H1 (cell line): ENCODE data around the gene NOX5. TPM values are rescaled to one million over a fixed set of nuclear protein-coding genes. Genes with fewer than 3 reads are reported as not detected.

ENCODE experiments used
- ATF3 ChIP-seq: IDR thresholded peaks from 2 replicates; pipeline ENCODE4 v1.6.1; 2011; ENCODE audit warnings: low read depth, mild to moderate bottlenecking, low read length; ENCODE audit not compliant: insufficient read depth
- BCL11A ChIP-seq, 2 experiments: IDR thresholded peaks; one replicate each; pipeline ENCODE4 v1.6.1; 2011; ENCODE audit warnings: low read depth in 2 of 2, low read length in 2 of 2, mild to moderate bottlenecking in 2 of 2
- polyA plus RNA-seq, 7 experiments: library from polyadenylated mRNA; depleted of rRNA in 3 of 7; stranded (reverse) in 5 of 7; unstranded in 2 of 7; fragments of >200 nt in 5 of 7; fragments of 200-250 nt in 2 of 7; gene quantifications; 1 replicate in 5 of 7; 2 replicates in 1 of 7; 4 replicates in 1 of 7; pipeline versions ENCODE4 v1.2.1 to v1.2.3, GENCODE V29; 2011 to 2013; ENCODE audit warnings: missing spikeins in 2 of 7, mixed read lengths in 2 of 7
- total RNA-seq: library from RNA; stranded (reverse); fragmentation: NEBNext Ultra II Directional; extraction: Animal tissue kit (Norgen Biotek cat#: 25700); gene quantifications from 2 replicates; pipeline ENCODE4 v1.2.1, GENCODE V29; 2021
- TF ChIP-seq, protein P1 (sequence below), 3 experiments: IDR thresholded peaks; 1 replicate in 2 of 3; 2 replicates in 1 of 3; pipeline versions ENCODE4 v1.5.1 to v1.6.1; 2011; ENCODE audit warnings: low read length in 3 of 3, mild to moderate bottlenecking in 3 of 3, inconsistent platforms in 2 of 3, low read depth in 1 of 3, moderate library complexity in 1 of 3; ENCODE audit not compliant: insufficient read depth in 1 of 3; ENCODE audit errors: control extremely low read depth in 1 of 3

NOX5 gene
- total and polyA plus RNA-seq, 2 of the 8 experiments (the other 6 are each of a cell fraction or from before 2014, with no cell fraction given), result under 0.01 TPM; not detected in 1

DNA sequence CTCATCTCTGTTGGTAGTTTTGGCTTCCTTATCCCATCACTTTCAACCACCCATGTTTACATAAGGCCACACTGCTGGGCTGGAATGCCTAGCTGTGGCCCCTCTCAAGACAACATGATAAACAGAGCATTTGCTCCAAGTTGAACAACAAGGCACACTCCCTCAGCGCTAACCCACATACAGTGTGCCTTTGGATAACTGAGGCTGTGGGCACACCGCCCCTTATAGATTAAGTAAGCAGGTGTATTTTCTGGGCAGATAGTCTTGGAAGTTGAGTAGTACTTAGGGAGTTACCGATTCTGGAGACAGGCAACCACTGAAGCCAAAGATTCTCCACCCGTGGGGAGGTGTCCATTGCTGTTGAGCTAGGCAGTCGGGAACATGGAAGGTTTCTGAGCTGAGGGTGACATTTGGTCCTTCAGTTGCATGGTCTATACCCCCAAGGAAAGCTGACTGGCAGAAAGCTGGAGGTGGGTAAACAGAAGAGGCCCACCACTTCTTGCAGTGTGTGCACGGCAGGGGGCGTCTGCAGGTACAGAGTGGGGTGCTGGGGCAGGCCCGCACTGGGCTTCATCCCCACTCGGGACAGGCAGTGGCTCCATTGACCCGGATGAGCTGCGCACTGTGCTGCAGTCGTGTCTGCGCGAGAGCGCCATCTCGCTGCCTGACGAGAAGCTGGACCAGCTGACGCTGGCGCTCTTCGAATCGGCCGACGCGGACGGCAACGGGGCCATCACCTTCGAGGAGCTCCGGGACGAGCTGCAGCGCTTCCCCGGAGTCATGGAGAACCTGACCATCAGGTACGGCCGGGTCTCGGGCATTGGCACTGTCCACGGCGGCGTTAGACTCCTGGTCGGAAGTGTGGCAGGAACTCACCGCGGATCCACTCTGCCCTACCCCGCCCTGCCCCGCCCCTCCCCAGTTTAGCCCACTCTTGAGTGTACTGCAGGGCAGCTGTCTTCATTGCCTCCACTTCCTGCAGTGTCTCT lies 16.8 kb downstream of the NOX5 start (continued):
- TF ChIP-seq, protein P1, sequence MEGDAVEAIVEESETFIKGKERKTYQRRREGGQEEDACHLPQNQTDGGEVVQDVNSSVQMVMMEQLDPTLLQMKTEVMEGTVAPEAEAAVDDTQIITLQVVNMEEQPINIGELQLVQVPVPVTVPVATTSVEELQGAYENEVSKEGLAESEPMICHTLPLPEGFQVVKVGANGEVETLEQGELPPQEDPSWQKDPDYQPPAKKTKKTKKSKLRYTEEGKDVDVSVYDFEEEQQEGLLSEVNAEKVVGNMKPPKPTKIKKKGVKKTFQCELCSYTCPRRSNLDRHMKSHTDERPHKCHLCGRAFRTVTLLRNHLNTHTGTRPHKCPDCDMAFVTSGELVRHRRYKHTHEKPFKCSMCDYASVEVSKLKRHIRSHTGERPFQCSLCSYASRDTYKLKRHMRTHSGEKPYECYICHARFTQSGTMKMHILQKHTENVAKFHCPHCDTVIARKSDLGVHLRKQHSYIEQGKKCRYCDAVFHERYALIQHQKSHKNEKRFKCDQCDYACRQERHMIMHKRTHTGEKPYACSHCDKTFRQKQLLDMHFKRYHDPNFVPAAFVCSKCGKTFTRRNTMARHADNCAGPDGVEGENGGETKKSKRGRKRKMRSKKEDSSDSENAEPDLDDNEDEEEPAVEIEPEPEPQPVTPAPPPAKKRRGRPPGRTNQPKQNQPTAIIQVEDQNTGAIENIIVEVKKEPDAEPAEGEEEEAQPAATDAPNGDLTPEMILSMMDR (IDR thresholded peaks at IDR 0.05; ENCODE audit: control extremely low read depth in 1 of 3, insufficient read depth in 1 of 3, low read depth in 1 of 3, low read length in 3 of 3), result peak; percentile 84 to 92 (median 91)
- no peak for TF ChIP-seq ATF3
- no peak for TF ChIP-seq BCL11A (IDR thresholded peaks at IDR 0.05; ENCODE audit: low read depth in 2 of 2, low read length in 2 of 2)
